Tibial nerve (tissue), 3 donors: ENCODE results near the gene TTLL3.

Experiments
- CTCF ChIP-seq, 5 experiments: fragments of 200-600 bp in 3 of 5; fragments of 450-650 bp in 2 of 5; sonication (generic) in 3 of 5; IDR thresholded peaks; one replicate each; pipeline ENCODE4 v1.5.1; 2016 to 2019; ENCODE audit warnings: antibody characterized with exemption in 5 of 5, mild to moderate bottlenecking in 3 of 5, moderate library complexity in 2 of 5
- POLR2A ChIP-seq, 2 donors: fragments of 450-650 bp; IDR thresholded peaks; one replicate each; pipeline ENCODE4 v1.6.1; 2017; ENCODE audit warnings: antibody characterized with exemption in 2 of 2, mild to moderate bottlenecking in 2 of 2, moderate library complexity in 2 of 2

GRCh38 chr3:9791127-9791526 is 18.9 kb upstream of the TTLL3 start:
- TF ChIP-seq POLR2A (IDR thresholded peaks at IDR 0.05) (no peak), CTCF (IDR thresholded peaks at IDR 0.05) (no peak)
